Fibroblast of lung (primary cell): ENCODE data around the gene GK. TPM values are rescaled to one million over a fixed set of nuclear protein-coding genes. Genes with fewer than 3 reads are reported as not detected.

ENCODE experiments used
- DNase-seq, 2 donors: peaks; one replicate each; pipeline versions ENCODE4 v3.0.0 to v3.0.0-alpha.2; 2010; ENCODE audit warnings: low read depth in 2 of 2
- H2AFZ ChIP-seq: 2 replicates; pipeline ENCODE4 v1.5.1; 2012; ENCODE audit warnings: low read length, control low read depth, inconsistent platforms
- H3K27ac ChIP-seq: 2 replicates; pipeline ENCODE4 v1.5.1; 2011; ENCODE audit warnings: low read length, control low read depth; ENCODE audit not compliant: insufficient read depth
- H3K27me3 ChIP-seq: 2 replicates; pipeline ENCODE4 v1.5.1; 2011; ENCODE audit warnings: mild to moderate bottlenecking, low read length; ENCODE audit not compliant: control insufficient read depth, insufficient read depth
- H3K36me3 ChIP-seq: 2 replicates; pipeline ENCODE4 v1.5.1; 2011; ENCODE audit warnings: low read length; ENCODE audit not compliant: control insufficient read depth, insufficient read depth
- H3K4me1 ChIP-seq: 2 replicates; pipeline ENCODE4 v1.5.1; 2011; ENCODE audit warnings: low read length; ENCODE audit not compliant: control insufficient read depth, insufficient read depth; ENCODE audit errors: extremely low read depth
- H3K4me2 ChIP-seq: 2 replicates; pipeline ENCODE4 v1.5.1; 2011; ENCODE audit warnings: low read length, control low read depth; ENCODE audit not compliant: insufficient read depth; ENCODE audit errors: extremely low read depth
- H3K4me3 ChIP-seq, 4 experiments: fragments of 200-600 bp in 1 of 4; sonication (generic) in 1 of 4; replicated peaks in 1 of 4; 2 replicates each; pipeline ENCODE4 v1.5.1; 2011 to 2016; ENCODE audit warnings: low read length in 4 of 4, low read depth in 3 of 4, mild to moderate bottlenecking in 3 of 4, control low read depth in 2 of 4, inconsistent platforms in 1 of 4, mixed read lengths in 1 of 4; ENCODE audit not compliant: insufficient read depth in 1 of 4; ENCODE audit errors: control extremely low read depth in 1 of 4
- H3K79me2 ChIP-seq: 2 replicates; pipeline ENCODE4 v1.5.1; 2012; ENCODE audit warnings: mild to moderate bottlenecking, low read length, inconsistent platforms; ENCODE audit not compliant: control insufficient read depth, insufficient read depth
- H3K9ac ChIP-seq: 2 replicates; pipeline ENCODE4 v1.5.1; 2011; ENCODE audit warnings: mild to moderate bottlenecking, low read length, control low read depth; ENCODE audit not compliant: insufficient read depth
- H3K9me3 ChIP-seq: 2 replicates; pipeline ENCODE4 v1.5.1; 2012; ENCODE audit warnings: low read depth, low read length; ENCODE audit not compliant: control insufficient read depth, insufficient read depth
- H4K20me1 ChIP-seq: 2 replicates; pipeline ENCODE4 v1.5.1; 2011; ENCODE audit warnings: low read length; ENCODE audit not compliant: control insufficient read depth, insufficient read depth; ENCODE audit errors: extremely low read depth
- CTCF ChIP-seq, 2 donors: IDR thresholded peaks in 1 of 2; conservative IDR thresholded peaks in 1 of 2; 1 replicate in 1 of 2; 2 replicates in 1 of 2; pipeline ENCODE4 v1.5.1; 2011 to 2012; ENCODE audit warnings: low read length in 2 of 2, control low read depth in 1 of 2, inconsistent platforms in 1 of 2, low read depth in 1 of 2, mild to moderate bottlenecking in 1 of 2
- EZH2 ChIP-seq: IDR thresholded peaks from 2 replicates; pipeline ENCODE4 v1.5.1; 2012; ENCODE audit warnings: low read length, control low read depth, mild to moderate bottlenecking; ENCODE audit errors: missing control alignments
- polyA plus RNA-seq, 2 donors: library from polyadenylated mRNA; depleted of rRNA in 1 of 2; stranded (reverse) in 1 of 2; unstranded in 1 of 2; fragments of >200 nt; gene quantifications; 2 replicates each; pipeline ENCODE4 v1.2.1, GENCODE V29; 2011 to 2012; ENCODE audit warnings: missing spikeins in 1 of 2
- total RNA-seq: library from RNA; depleted of rRNA; stranded (reverse); fragments of >200 nt; gene quantifications from 2 replicates; pipeline ENCODE4 v1.2.1, GENCODE V29; 2014

Gene GK
- total and polyA plus RNA-seq, 2 donors (not counting 1 experiment from before 2014, with no cell fraction given): 11.9 to 44.4 TPM

GRCh38 chrX:30655991-30656390 lies 2.8 kb downstream of the GK start:
- peak overlapping the region; percentile 53 for H3K27ac ChIP-seq
- TF ChIP-seq EZH2 (no peak), CTCF (conservative IDR thresholded peaks at IDR 0.05 in 1 of 2, IDR thresholded peaks at IDR 0.05 in 1 of 2; ENCODE audit: low read depth in 1 of 2, low read length in 2 of 2) (no peak)
- no peak for DNase-seq
- peak overlapping the region; percentile 0 for H3K4me2 ChIP-seq
- H3K9ac ChIP-seq: no peak overlapping the region
- peaks cover 18% of the 10 kb centered on the region for H3K79me2 ChIP-seq
- no peaks in the 10 kb centered on the region for H4K20me1 ChIP-seq
- H3K9me3 ChIP-seq: no peaks in the 10 kb centered on the region
- peaks cover 5% of the 10 kb centered on the region for H3K4me1 ChIP-seq
- peak overlapping the region in 1 of 4 experiments; percentile 4 for H3K4me3 ChIP-seq
- no peaks in the 10 kb centered on the region for H3K36me3 ChIP-seq
- H2AFZ ChIP-seq: no peak overlapping the region
- H3K27me3 ChIP-seq: no peaks in the 10 kb centered on the region

- Histone ChIP-seq H3K4me1 (no peaks in the 10 kb centered on the region), H3K9me3 (no peaks in the 10 kb centered on the region), H3K27me3 (no peaks in the 10 kb centered on the region), H3K36me3 (no peaks in the 10 kb centered on the region), H3K9ac (no peak overlapping the region), H3K27ac (peak overlapping the region; percentile 24), H3K4me3 (no peak overlapping the region), H2AFZ (no peak overlapping the region), H3K79me2 (peaks cover 24% of the 10 kb centered on the region), H3K4me2 (no peak overlapping the region), H4K20me1 (no peaks in the 10 kb centered on the region)
- TF ChIP-seq EZH2 (no peak), CTCF (conservative IDR thresholded peaks at IDR 0.05 in 1 of 2, IDR thresholded peaks at IDR 0.05 in 1 of 2; ENCODE audit: low read depth in 1 of 2, low read length in 2 of 2) (no peak)
- peak; percentile 12 to 47 for DNase-seq
Measured at GRCh38 chrX:30657196-30658161, 4.3 kb downstream of the GK start.

- DNase-seq: peak; percentile 58 to 95
- Histone ChIP-seq H4K20me1 (no peaks in the 10 kb centered on the region), H3K9ac (no peak overlapping the region), H3K36me3 (no peaks in the 10 kb centered on the region), H3K27me3 (no peaks in the 10 kb centered on the region), H3K4me3 (no peak overlapping the region), H3K9me3 (no peaks in the 10 kb centered on the region), H2AFZ (no peak overlapping the region), H3K27ac (peak overlapping the region; percentile 86), H3K4me2 (no peak overlapping the region), H3K79me2 (peaks cover 19% of the 10 kb centered on the region), H3K4me1 (no peaks in the 10 kb centered on the region)
- TF ChIP-seq EZH2: no peak
- TF ChIP-seq CTCF (conservative IDR thresholded peaks at IDR 0.05 in 1 of 2, IDR thresholded peaks at IDR 0.05 in 1 of 2; ENCODE audit: low read depth in 1 of 2, low read length in 2 of 2): no peak
Measured at GRCh38 chrX:30659421-30659820, 6.2 kb downstream of the GK start.
